Heart left ventricle (tissue), 16 donors: ENCODE measurements around the gene TTC38. TPM values are rescaled to one million over a fixed set of nuclear protein-coding genes. Genes with fewer than 3 reads are reported as not detected.
A peak's percentile ranks its signal among the peaks of the same experiment; 100 is the strongest.

Experiments
- ATAC-seq, 4 donors: fragments of 200-7000 bp; cut with Tn5 transposase; one replicate each; pipeline ENCODE4 v1.9.1; 2020 to 2022; ENCODE audit warnings: moderate library complexity in 4 of 4, mild to moderate bottlenecking in 3 of 4, moderate number of reproducible peaks in 1 of 4
- DNase-seq, 5 donors: peaks; one replicate each; pipeline ENCODE4 v3.0.0-alpha.2; 2020
- H3K27ac ChIP-seq, 12 donors: fragments of 200-600 bp; sonication (generic) in 4 of 12; one replicate each; pipeline versions ENCODE4 v1.5.0 to v1.8.0; 2016 to 2022; ENCODE audit warnings: mild to moderate bottlenecking in 2 of 12
- H3K27me3 ChIP-seq, 9 donors: fragments of 200-600 bp; sonication (generic) in 2 of 9; one replicate each; pipeline versions ENCODE4 v1.5.1 to v1.8.0; 2016 to 2022; ENCODE audit warnings: mild to moderate bottlenecking in 3 of 9
- H3K36me3 ChIP-seq, 9 donors: fragments of 200-600 bp; sonication (generic) in 2 of 9; one replicate each; pipeline versions ENCODE4 v1.5.0 to v1.8.0; 2018 to 2022; ENCODE audit warnings: mild to moderate bottlenecking in 2 of 9
- H3K4me1 ChIP-seq, 12 donors: fragments of 200-600 bp; sonication (generic) in 4 of 12; one replicate each; pipeline versions ENCODE4 v1.5.0 to v1.8.0; 2016 to 2022; ENCODE audit warnings: mild to moderate bottlenecking in 3 of 12
- H3K4me3 ChIP-seq, 12 donors: fragments of 200-600 bp; sonication (generic) in 4 of 12; one replicate each; pipeline versions ENCODE4 v1.5.0 to v1.8.0; 2017 to 2022; ENCODE audit warnings: mild to moderate bottlenecking in 9 of 12, moderate library complexity in 4 of 12
- H3K9me3 ChIP-seq, 12 donors: fragments of 200-600 bp; sonication (generic) in 4 of 12; one replicate each; pipeline versions ENCODE4 v1.5.0 to v1.8.0; 2016 to 2022; ENCODE audit warnings: mild to moderate bottlenecking in 1 of 12
- POLR2A ChIP-seq, 2 donors: fragments of 450-650 bp; IDR thresholded peaks; one replicate each; pipeline ENCODE4 v1.6.1; 2017; ENCODE audit warnings: antibody characterized with exemption in 2 of 2, mild to moderate bottlenecking in 2 of 2, moderate library complexity in 2 of 2
- WGBS, 4 donors: extraction: QIAGEN DNeasy Blood & Tissue Kit in 2 of 4; methylation state at CpG; one replicate each; pipeline versions ENCODE4 v1.1.5 to v1.1.7; 2013 to 2018; 5-methylcytosine and 5-hydroxymethylcytosine counted together
- intact Hi-C, 10 donors: fragments of 100-400 bp; cut with DNase I; formaldehyde crosslinking; loops; one replicate each; pipeline versions ENCODE4 v1.11.1 to v1.14.2; 2022
- polyA plus RNA-seq, 2 donors: library from polyadenylated mRNA; stranded (reverse); fragments of 200-250 nt; gene quantifications; one replicate each; pipeline ENCODE4 v1.2.3, GENCODE V29; 2013
- total RNA-seq, 9 donors: library from RNA; depleted of rRNA in 2 of 9; stranded (reverse); fragments of >200 nt in 2 of 9; fragmentation: NEBNext Ultra II Directional in 3 of 9; extraction: Animal tissue kit (Norgen Biotek cat#: 25700) in 3 of 9; gene quantifications; one replicate each; pipeline versions ENCODE4 v1.1.0 to v1.2.4, GENCODE V29; 2016 to 2023
- TF ChIP-seq, protein P1 (sequence below), 12 donors: fragments of 200-600 bp; sonication (generic) in 4 of 12; IDR thresholded peaks; one replicate each; pipeline versions ENCODE4 v1.5.0 to v1.8.0; 2018 to 2022; ENCODE audit warnings: antibody characterized with exemption in 12 of 12, mild to moderate bottlenecking in 5 of 12
- donor health status: ischemic (EF 13 %, LVEDD 7.1; RV severe dilation, severe dysfunction).
- donor health status: healthy with polysubstance abuse.
- donor health status: DM: no; HTN: yes; CAD: no.
- donor health status: DM: no; HTN: no; CAD: no.
- donor health status: ischemic (EF 25% LVEDD 6.9; RV normal size, moderate dysfunction).
- donor health status: ischemic (EF 25% LVEDD 5.7; RV mildly dilated, moderate dysfunction).
- donor health status: healthy.
- donor health status: DM: yes; HTN: yes; CAD: no.
- donor health status: ischemic (EF 35%, LVEDD 5.7; RV mildly dilated, moderate dysfunction).
- donor health status: nonischemic (EF 11% LVEDD 7.7; RV severe dilation, severe dysfunction).
- donor health status: DM: yes; HTN: yes; CAD: no.
- donor health status: PGD.
- donor health status: ischemic (EF 29% LVEDD 5.4; RV normal size, mild dysfunction).
- donor health status: nonischemic (EF 23%, LVEDD 6.1; RV moderate dilation, normal function).

Gene TTC38
- total and polyA plus RNA-seq, 11 donors: 15.5 to 72.4 (median 25.3) TPM

DNA sequence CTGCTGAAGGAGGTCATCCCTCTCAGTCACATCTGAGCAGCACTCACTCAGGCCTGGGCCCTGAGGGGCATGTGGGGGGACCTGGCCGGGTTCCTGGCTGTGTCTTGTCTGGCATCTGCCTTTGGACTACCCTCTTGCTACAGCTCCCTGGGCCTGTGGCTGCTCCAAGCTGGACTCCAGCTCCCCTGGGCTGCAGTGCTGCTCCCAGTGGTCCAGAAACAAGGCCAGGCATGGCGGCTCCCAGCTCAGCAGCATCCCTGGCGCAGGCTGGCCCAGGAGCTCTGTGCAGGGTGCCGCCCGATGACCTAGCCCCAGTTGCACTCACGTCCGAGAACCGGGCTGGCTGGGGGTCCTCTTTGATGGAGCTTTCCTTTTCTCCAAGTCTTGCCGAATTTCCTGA is 23.0 kb upstream of the TTC38 start:
- Histone ChIP-seq H3K4me1 (peaks cover 7 to 86% (median 51%) of the 10 kb centered on the region in 12 donors), H3K27me3 (no peaks in the 10 kb centered on the region), H3K4me3 (peak overlapping the region in 3 of 12 donors; percentile 4 to 26 (median 13)), H3K9me3 (no peaks in the 10 kb centered on the region), H3K27ac (peak overlapping the region; percentile 21 to 94 (median 76)), H3K36me3 (peaks cover 0 to 33% (median 11%) of the 10 kb centered on the region in 9 donors)
- 68 to 89% (median 75%) methylated on average over 8 to 9 of the region's 9 CpGs for WGBS, 4 donors
- ATAC-seq: no peak
- TF ChIP-seq, protein P1, sequence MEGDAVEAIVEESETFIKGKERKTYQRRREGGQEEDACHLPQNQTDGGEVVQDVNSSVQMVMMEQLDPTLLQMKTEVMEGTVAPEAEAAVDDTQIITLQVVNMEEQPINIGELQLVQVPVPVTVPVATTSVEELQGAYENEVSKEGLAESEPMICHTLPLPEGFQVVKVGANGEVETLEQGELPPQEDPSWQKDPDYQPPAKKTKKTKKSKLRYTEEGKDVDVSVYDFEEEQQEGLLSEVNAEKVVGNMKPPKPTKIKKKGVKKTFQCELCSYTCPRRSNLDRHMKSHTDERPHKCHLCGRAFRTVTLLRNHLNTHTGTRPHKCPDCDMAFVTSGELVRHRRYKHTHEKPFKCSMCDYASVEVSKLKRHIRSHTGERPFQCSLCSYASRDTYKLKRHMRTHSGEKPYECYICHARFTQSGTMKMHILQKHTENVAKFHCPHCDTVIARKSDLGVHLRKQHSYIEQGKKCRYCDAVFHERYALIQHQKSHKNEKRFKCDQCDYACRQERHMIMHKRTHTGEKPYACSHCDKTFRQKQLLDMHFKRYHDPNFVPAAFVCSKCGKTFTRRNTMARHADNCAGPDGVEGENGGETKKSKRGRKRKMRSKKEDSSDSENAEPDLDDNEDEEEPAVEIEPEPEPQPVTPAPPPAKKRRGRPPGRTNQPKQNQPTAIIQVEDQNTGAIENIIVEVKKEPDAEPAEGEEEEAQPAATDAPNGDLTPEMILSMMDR (IDR thresholded peaks at IDR 0.05): no peak
- no peak for TF ChIP-seq POLR2A (IDR thresholded peaks at IDR 0.05)
- intact Hi-C loops: loop anchor here in 7 of 10 donors (5.0 to 10.0 kb wide), 6 partner anchors 53 to 300 kb away; partner anchors contain the start of genes PPARA (in 4 of the 7) and GTSE1 (in 1 of the 7)
- DNase-seq: no peak

DNA sequence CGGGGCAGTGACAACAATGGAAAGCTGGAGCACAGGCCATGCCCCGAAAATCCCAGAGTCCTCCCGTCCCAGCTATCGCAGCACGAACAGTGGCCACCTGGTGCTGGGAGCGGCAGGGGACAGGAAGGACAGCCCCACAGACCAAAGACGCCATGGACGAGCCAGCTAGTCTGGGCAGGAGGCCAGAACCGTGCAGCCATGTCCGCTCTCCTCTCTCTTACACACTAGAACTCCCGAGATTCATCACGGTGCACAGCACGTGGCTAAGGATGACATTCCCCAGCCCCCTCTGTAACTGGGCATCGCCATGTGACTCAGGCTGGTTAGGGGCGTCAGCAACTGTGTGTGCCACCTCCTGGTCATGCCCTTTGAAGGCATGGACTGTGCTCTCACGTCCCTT is 22.3 kb upstream of the TTC38 start:
- H3K4me1 ChIP-seq: peaks cover 7 to 81% (median 46%) of the 10 kb centered on the region in 12 donors
- H3K27me3 ChIP-seq: no peaks in the 10 kb centered on the region
- 14 to 26% (median 18%) methylated on average over 16 of the region's 16 CpGs for WGBS, 4 donors
- H3K4me3 ChIP-seq: peak overlapping the region in 3 of 12 donors; percentile 4 to 26 (median 13)
- peak overlapping the region; percentile 11 to 94 (median 76) for H3K27ac ChIP-seq
- H3K9me3 ChIP-seq: no peaks in the 10 kb centered on the region
- no peak for TF ChIP-seq POLR2A (IDR thresholded peaks at IDR 0.05)
- TF ChIP-seq, protein P1 (IDR thresholded peaks at IDR 0.05): peak in 1 of 12 donors; percentile 32
- DNase-seq (peak; percentile 78 to 88 (median 86)), ATAC-seq (peak; percentile 60 to 78 (median 70))
- H3K36me3 ChIP-seq: peaks cover 0 to 30% (median 7%) of the 10 kb centered on the region in 9 donors
- intact Hi-C loops: loop anchor here in 6 of 10 donors (5.0 to 10.0 kb wide), 5 partner anchors 52 to 299 kb away; partner anchors contain the start of genes PPARA (in 4 of the 6) and GTSE1 (in 1 of the 6)

DNA sequence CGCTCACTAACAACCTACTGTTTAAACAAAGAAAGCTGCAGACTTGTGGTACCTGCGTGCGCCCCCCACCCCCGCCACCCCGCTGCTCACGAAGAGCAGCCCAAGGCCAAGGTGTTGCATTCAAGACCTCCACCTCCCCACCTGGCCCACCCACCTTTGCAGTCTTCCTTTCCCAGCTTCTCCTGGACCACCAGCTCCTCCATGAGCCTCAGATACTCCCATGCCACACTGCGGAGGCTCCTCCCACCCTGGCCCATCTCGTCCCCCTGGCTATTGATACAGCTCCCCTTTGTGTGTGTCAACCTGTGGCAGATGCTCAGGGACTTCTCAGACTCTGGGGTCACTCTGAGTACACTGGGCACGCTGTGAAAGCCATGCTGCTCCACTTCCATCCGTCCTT is 21.6 kb upstream of the TTC38 start:
- ATAC-seq: no peak
- H3K27ac ChIP-seq: peak overlapping the region; percentile 11 to 94 (median 76)
- no peaks in the 10 kb centered on the region for H3K27me3 ChIP-seq
- no peak for TF ChIP-seq POLR2A (IDR thresholded peaks at IDR 0.05)
- TF ChIP-seq, protein P1 (IDR thresholded peaks at IDR 0.05): no peak
- WGBS, 4 donors: 91 to 94% (median 94%) methylated on average over 10 of the region's 10 CpGs
- peaks cover 10 to 81% (median 46%) of the 10 kb centered on the region in 12 donors for H3K4me1 ChIP-seq
- no peak for DNase-seq
- peak overlapping the region in 1 of 12 donors; percentile 1 for H3K4me3 ChIP-seq
- no peaks in the 10 kb centered on the region for H3K9me3 ChIP-seq
- H3K36me3 ChIP-seq: peaks cover 0 to 30% (median 7%) of the 10 kb centered on the region in 9 donors
- intact Hi-C loops: loop anchor here in 6 of 10 donors (5.0 to 10.0 kb wide), 5 partner anchors 51 to 299 kb away; partner anchors contain the start of genes PPARA (in 4 of the 6) and GTSE1 (in 1 of the 6)

DNA sequence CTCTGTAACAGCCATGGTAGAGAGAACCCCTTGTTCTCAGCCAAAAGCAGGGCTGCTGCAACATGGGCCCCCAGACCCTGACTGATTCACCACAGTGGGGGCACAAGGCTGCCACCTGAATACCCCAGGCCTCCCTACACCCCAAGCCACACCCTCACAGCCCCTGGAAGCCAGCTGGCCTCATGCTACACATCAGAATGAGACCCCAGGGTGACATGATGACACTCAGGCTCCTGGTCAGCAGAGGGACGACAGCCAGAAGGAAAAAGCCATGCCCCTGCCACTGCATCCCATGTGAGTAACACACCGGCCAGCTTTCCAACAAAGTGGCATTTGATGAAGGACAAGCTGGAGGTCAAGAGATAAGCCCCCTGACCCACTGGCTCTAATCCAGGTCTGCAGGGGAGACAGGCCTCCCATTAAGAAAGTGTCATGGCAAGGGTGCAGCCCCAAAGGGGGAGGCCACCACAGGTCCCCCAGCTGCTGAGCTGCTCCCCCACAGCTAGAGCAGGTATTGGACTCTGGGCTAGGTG is 20.3 kb upstream of the TTC38 start:
- ATAC-seq (no peak), DNase-seq (no peak)
- Histone ChIP-seq H3K27me3 (no peaks in the 10 kb centered on the region), H3K4me1 (peaks cover 10 to 76% (median 42%) of the 10 kb centered on the region in 12 donors), H3K9me3 (no peaks in the 10 kb centered on the region), H3K36me3 (peaks cover 0 to 30% (median 6%) of the 10 kb centered on the region in 9 donors), H3K27ac (peak overlapping the region in 9 of 12 donors; percentile 33 to 94 (median 78)), H3K4me3 (peak overlapping the region in 1 of 12 donors; percentile 26)
- TF ChIP-seq, protein P1 (IDR thresholded peaks at IDR 0.05): no peak
- TF ChIP-seq POLR2A (IDR thresholded peaks at IDR 0.05): no peak
- intact Hi-C loops: loop anchor here in 6 of 10 donors (5.0 to 10.0 kb wide), 5 partner anchors 50 to 297 kb away; partner anchors contain the start of genes PPARA (in 4 of the 6) and GTSE1 (in 1 of the 6)
- WGBS, 4 donors: 52 to 75% (median 73%) methylated on average over 2 of the region's 2 CpGs
